ENCODE measurements around the gene CDC37L1. TPM values are rescaled to one million over a fixed set of nuclear protein-coding genes. Genes with fewer than 3 reads are reported as not detected.

The CDC37L1 gene
- total and polyA plus RNA-seq, 9 of the 15 experiments (the other 6 are each of a cell fraction or from before 2014, with no cell fraction given), result 1.5 to 7.9 (median 6.0) TPM

- TF ChIP-seq HMGXB4 (CRISPR knock-in tag; IDR thresholded peaks at IDR 0.05) (no peak), SMARCA5 (IDR thresholded peaks at IDR 0.05) (no peak), NRF1 (conservative IDR thresholded peaks at IDR 0.05 in 1 of 2, IDR thresholded peaks at IDR 0.05 in 1 of 2) (peak; percentile 62 to 75), HINFP (tag; conservative IDR thresholded peaks at IDR 0.05; ENCODE audit: low read depth) (0 out of 2 replicates have a peak, but pooled peaks have one; percentile 31), BRD9 (IDR thresholded peaks at IDR 0.05; ENCODE audit: low read depth, partially characterized antibody) (no peak), RCOR1 (IDR thresholded peaks at IDR 0.05; ENCODE audit: borderline replicate concordance in 1 of 2, low read depth in 2 of 2, low read length in 2 of 2) (peak in 1 of 2 experiments; percentile 69; a peak in 2 of 4 replicates), CTBP1 (IDR thresholded peaks at IDR 0.05; ENCODE audit: borderline replicate concordance) (peak; percentile 90), ZNF561 (CRISPR knock-in tag; conservative IDR thresholded peaks at IDR 0.05) (no peak), MBD2 (IDR thresholded peaks at IDR 0.05; ENCODE audit: borderline replicate concordance, low read depth) (no peak), JUN (IDR thresholded peaks at IDR 0.05; ENCODE audit: borderline replicate concordance, low read depth, low read length) (no peak), JUN (CRISPR knock-in tag; IDR thresholded peaks at IDR 0.05; ENCODE audit: borderline replicate concordance) (no peak), NR3C1 (CRISPR knock-in tag; IDR thresholded peaks at IDR 0.05) (no peak)
- TF ChIP-seq, protein P1, sequence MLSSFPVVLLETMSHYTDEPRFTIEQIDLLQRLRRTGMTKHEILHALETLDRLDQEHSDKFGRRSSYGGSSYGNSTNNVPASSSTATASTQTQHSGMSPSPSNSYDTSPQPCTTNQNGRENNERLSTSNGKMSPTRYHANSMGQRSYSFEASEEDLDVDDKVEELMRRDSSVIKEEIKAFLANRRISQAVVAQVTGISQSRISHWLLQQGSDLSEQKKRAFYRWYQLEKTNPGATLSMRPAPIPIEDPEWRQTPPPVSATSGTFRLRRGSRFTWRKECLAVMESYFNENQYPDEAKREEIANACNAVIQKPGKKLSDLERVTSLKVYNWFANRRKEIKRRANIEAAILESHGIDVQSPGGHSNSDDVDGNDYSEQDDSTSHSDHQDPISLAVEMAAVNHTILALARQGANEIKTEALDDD (IDR thresholded peaks at IDR 0.05), result no peak
These were observed 17.0 kb upstream of the CDC37L1 start, which contains the start of gene PLPP6 (continued) for GRCh38 chr9:4662108-4662988.
